GM10248 (cell line): Measurements from ENCODE around the gene HIF1AN.

Experiments
- CTCF ChIA-PET: fragments of 300-600 bp; sonication (Branson Sonifier 250); formaldehyde crosslinking; extraction: SDS; loops from one replicate; lab custom pipeline; 2021; ENCODE audit warnings: antibody characterized with exemption; lab: Yijun Ruan, JAX
- POLR2A ChIA-PET: fragments of 350-650 bp; sonication (Branson Sonifier 250); formaldehyde crosslinking; extraction: SDS; loops from one replicate; lab custom pipeline; 2020; ENCODE audit warnings: antibody characterized with exemption; lab: Yijun Ruan, JAX
- DNase-seq: peaks from one replicate; pipeline ENCODE4 v3.0.0; 2012; ENCODE audit errors: extremely low spot score
- TF ChIP-seq, protein P1 (sequence below): IDR thresholded peaks from 2 replicates; pipeline ENCODE4 v1.5.1; 2012; ENCODE audit warnings: mild to moderate bottlenecking, low read depth; ENCODE audit errors: extremely low read depth, missing control alignments, control extremely low read depth

HIF1AN gene

DNA sequence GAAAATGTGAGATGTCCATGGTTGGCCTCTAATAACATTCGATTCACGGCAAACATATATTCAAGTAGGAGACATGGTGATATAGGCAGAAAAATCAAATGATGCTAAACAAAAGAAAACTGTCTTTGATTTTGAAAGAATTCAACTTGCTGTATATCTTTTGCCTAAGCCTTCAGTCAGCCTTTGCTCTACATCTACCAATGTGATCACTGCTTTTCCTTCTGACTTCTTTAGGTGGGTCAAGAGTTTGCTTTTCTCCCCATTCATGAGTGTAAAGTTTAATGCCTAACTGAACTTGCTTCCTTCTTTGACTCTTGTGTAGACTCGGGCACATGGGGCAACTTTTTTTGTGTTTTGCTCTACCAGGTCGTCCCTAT is 417 bp upstream of the HIF1AN start:
- ChIA-PET POLR2A (interaction anchor here (0.5 kb wide), 1 partner anchor 35 kb away, joined by 4 read pairs; no protein-coding TSS in a partner anchor), CTCF (interaction anchor here (0.6 to 5.1 kb wide), 26 partner anchors 9 to 412 kb away, joined by 3 to 39 read pairs (median 4); no protein-coding TSS in a partner anchor)
- TF ChIP-seq, protein P1, sequence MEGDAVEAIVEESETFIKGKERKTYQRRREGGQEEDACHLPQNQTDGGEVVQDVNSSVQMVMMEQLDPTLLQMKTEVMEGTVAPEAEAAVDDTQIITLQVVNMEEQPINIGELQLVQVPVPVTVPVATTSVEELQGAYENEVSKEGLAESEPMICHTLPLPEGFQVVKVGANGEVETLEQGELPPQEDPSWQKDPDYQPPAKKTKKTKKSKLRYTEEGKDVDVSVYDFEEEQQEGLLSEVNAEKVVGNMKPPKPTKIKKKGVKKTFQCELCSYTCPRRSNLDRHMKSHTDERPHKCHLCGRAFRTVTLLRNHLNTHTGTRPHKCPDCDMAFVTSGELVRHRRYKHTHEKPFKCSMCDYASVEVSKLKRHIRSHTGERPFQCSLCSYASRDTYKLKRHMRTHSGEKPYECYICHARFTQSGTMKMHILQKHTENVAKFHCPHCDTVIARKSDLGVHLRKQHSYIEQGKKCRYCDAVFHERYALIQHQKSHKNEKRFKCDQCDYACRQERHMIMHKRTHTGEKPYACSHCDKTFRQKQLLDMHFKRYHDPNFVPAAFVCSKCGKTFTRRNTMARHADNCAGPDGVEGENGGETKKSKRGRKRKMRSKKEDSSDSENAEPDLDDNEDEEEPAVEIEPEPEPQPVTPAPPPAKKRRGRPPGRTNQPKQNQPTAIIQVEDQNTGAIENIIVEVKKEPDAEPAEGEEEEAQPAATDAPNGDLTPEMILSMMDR = no peak
- DNase-seq = no peak

DNA sequence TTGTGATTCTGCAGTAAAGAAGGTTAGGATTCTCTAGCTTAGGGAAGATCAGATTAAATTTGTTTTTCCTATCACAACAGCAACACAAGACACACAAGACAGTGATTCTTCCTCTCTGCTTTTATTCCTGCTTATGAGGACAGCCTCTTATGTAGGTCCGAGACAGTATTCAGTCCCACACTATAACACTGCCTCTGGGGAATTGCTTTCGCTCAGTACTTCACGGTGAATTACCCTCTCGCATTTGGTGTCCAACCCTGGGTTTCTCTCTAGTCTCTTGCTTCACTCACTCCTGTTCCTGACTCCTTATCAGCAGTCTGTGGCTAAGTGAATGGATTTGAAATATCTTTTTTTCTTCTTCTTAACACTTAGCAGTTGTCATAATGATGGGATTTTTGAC is 1.7 kb downstream of the HIF1AN start:
- DNase-seq = no peak
- POLR2A ChIA-PET = no interaction called here
- CTCF ChIA-PET = interaction anchor here (0.9 to 4.0 kb wide), 5 partner anchors 8 to 206 kb away, joined by 3 to 39 read pairs (median 13); no protein-coding TSS in a partner anchor
- TF ChIP-seq, protein P1 = no peak

DNA sequence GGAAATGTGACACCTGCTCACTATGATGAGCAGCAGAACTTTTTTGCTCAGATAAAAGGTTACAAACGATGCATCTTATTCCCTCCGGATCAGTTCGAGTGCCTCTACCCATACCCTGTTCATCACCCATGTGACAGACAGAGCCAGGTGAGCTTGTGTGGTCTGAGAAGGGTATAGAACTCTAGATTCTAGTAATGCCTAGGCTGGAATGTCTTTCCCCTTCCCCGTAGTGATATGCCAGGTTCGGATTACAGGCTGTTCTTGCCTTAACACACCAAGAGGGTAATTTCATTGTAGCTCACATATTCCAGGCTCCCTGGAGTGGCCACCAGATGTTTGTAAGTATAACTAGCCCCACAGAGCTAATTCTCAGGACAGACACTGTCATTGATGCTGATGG is 9.2 kb downstream of the HIF1AN start:
- ChIA-PET POLR2A (no interaction called here), CTCF (interaction anchor here (1.7 to 2.6 kb wide), 5 partner anchors 9 to 27 kb away, joined by 7 to 39 read pairs (median 7); partner anchors contain the start of gene HIF1AN)
- TF ChIP-seq, protein P1 = no peak
- DNase-seq = no peak

DNA sequence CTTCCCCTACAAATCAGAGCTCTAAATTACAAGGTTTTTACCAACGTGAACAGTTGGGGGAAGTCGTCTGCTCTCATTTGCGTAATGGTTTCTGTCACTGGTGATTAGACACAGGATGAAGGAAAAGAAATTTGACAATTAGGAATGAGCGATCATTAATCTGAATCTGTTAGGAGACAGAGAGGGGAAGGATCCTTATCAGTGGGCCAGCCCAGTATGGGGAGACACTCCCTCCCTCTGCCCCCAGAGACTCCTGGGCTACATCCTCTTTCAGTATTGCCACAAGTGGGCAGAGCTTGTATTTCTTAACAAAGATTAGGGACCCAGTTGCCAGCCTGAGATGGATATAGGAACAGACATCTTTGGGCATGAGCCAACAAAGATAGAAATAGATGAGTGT is 15.5 kb downstream of the HIF1AN start:
- POLR2A ChIA-PET = no interaction called here
- TF ChIP-seq, protein P1 = no peak
- DNase-seq = no peak
- CTCF ChIA-PET = interaction anchor here (0.9 to 3.5 kb wide), 6 partner anchors 12 to 214 kb away, joined by 3 to 13 read pairs (median 4); no protein-coding TSS in a partner anchor

DNA sequence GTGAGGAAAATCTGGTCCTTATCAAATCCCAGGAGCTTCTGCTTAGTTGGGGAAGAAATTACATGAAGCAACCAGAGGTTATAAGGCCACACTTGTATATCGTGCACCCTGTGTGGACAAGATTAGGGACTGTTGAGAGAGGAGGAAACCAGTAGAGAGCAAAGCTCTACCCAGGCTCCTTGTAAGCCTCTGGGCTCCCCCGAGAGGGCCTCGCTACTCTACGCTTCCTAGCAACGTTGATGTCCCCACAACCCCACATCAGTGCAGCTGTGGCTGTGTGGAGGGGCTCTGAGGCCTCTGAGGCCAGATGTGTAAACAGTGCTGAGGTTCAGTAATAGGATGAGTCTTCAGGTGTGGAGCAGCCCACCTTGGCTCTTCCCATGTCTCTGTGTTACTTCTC is 16.0 kb downstream of the HIF1AN start:
- TF ChIP-seq, protein P1 = no peak
- no peak for DNase-seq
- ChIA-PET CTCF (interaction anchor here (0.9 to 3.5 kb wide), 4 partner anchors 11 to 214 kb away, joined by 3 to 13 read pairs (median 4); no protein-coding TSS in a partner anchor), POLR2A (no interaction called here)

DNA sequence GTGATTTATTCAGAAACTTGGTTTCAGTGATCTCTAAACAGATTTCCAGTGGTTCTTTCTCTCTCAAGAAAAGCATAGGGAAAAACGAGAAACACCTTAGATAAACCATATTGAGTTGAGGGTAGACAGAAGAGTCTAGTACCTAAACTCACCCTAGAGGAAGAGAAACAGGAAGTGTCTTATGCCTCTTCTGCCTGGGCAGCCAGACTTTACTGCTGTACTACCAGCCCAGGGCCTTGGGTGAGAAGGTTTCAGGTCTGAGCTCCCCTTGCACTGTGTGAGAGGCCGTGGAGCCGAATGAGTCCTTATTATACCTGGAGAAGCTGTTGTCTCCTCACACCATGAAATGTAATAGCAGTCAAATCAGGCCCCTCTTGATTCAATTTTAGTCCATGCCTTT is 18.2 kb downstream of the HIF1AN start:
- ChIA-PET CTCF (interaction anchor here (1.1 to 2.0 kb wide), 4 partner anchors 9 to 35 kb away, joined by 3 to 11 read pairs (median 6); no protein-coding TSS in a partner anchor), POLR2A (interaction anchor here (0.5 kb wide), 1 partner anchor 59 kb away, joined by 4 read pairs; no protein-coding TSS in a partner anchor)
- DNase-seq = no peak
- TF ChIP-seq, protein P1 = no peak
